HG02763 (cell line): ENCODE results near the gene TRPM8.

Experiments
- ATAC-seq: cut with Tn5 transposase; IDR thresholded peaks from one replicate; pipeline ENCODE4 v1.9.1; 2021; ENCODE audit warnings: mild to moderate bottlenecking, moderate library complexity; ENCODE audit not compliant: unreplicated experiment

The TRPM8 gene

DNA sequence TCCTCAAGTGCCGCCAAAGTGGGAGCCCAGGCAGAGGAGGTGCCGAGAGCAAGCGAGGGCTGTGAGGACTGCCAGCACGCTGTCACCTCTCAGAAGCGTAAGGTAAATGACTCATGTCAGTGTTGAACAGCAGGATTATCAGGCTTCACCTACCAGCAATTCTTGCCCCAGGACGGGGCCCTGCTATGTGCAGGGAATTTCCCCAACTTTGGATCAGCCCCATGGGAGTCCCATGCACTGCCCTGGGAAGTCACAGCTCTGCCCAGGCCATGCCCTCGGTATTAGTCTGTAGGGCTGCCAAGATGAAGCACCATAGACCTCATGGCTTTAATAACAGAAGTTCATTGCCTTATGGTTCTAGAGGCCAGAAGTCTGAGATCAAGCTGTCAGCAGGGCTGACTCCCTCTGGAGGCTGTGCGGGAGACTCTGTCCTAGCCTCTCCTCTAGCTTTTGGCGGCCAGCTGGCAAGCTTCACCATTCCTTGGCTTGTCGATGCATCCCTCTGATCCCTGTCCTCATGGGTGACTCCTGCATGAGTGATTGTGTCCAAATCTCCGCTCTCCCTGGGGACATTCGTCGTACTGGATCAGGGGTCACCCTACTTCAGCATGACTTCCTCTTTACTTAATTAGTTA is 55.9 kb downstream of the TRPM8 start:
- no peak for ATAC-seq

DNA sequence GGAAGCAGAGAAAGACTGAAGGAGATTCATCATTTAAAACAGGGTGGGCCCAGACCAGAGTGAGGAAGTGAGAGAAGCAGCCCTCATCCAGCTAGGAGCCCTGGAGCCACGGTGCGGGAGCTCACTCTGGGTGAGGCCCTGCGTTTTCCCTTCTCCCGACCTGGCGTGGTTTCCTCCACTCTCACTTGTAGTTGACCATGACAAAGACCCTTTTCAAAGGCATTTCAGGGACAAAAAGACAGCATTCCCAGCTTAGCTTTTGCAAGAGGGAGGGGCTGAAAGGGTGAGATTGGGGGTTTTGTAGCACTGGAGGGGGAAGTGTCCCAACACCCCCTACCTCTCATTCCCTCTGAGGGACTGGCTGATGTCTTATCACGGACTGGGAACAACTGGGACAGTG is 56.6 kb downstream of the TRPM8 start:
- no peak for ATAC-seq

- no peak for ATAC-seq
These were observed 57.4 kb downstream of the TRPM8 start for GRCh38 chr2:233974530-233975071.

GRCh38 chr2:233976087-233976486 is 58.9 kb downstream of the TRPM8 start:
- ATAC-seq = no peak

DNA sequence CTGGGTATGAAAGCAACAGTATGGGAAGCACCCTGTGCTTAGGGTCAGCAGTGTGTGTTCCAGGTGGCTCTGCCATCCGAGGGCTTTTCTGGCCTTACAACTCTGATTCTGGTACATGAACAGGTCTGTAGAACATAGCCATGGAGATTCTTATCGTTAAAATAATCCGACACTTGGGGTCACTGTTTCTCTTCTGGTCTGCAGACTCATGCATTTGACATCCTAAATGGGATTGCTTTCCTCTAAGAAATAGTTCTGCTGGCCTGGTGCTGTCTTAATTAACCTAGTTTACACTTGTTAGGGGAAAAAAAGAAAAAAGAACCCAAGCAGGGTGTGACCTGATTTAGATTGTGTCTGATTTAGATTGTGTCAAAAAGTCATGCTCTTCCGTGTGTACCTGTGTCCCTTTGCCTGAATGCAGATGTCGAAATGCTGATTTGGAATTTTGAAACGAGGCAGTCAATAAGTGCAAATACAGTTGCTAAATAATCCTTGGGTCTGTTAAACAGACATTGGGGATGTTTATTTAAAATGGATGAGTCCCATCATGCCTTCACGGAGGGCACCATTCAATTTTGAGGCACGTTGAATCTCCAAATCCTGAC is 59.6 kb downstream of the TRPM8 start:
- ATAC-seq = no peak

DNA sequence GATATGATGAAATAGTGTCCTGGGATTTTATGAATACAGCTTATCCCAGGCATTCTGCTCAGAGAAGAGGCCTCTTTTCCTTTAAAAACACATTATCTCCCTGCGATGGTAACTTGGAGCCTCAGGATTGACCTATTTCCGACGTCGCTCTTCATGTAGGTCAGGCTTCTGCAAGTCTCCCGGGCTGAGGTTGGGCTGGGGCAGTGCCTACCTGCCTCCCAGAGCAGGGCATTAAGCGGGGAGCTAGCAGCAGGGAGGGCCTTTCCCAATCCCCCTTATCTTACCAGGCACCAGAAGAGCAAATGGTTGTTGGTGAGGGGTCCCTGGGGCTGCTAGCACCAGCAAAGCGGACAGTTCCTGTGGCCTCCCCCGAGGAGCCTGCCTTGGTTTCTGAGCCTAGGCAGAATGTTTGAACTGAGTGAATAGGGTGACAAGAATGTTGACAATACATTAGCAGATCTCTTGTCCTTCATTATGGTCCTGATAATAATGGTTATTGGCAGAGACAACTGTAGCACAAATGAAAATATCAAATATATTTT is 60.2 kb downstream of the TRPM8 start:
- ATAC-seq = no peak

- no peak for ATAC-seq
These were observed 62.6 kb downstream of the TRPM8 start for GRCh38 chr2:233979748-233980147.

DNA sequence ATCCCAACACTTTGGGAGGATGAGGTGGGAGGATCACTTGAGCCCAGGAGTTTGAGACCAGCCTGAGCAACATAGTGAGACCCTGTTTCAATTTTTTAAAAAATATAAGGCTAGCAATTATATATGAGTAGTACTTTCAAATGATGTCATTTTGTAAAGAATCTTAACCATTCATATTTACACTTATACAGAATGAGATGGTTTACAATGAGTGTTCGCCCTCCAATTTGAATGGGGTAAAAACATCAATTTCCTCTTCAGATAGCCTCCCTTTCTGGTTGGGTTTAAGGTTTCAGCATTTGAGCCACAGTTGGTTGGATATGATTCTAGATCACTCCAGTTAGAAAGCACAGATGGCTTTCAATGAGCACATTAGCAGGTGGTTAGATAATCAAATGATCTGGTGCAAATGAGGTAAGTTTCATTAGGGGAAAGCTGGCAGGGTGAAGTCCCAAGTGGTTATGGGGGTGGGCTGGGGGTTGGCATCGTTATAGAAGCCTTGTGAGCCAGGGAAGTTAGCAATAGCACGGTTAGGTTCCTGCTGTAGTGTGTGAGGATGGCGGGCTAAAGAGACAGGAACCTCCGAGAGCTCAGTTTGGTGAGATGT is 63.9 kb downstream of the TRPM8 start:
- no peak for ATAC-seq

DNA sequence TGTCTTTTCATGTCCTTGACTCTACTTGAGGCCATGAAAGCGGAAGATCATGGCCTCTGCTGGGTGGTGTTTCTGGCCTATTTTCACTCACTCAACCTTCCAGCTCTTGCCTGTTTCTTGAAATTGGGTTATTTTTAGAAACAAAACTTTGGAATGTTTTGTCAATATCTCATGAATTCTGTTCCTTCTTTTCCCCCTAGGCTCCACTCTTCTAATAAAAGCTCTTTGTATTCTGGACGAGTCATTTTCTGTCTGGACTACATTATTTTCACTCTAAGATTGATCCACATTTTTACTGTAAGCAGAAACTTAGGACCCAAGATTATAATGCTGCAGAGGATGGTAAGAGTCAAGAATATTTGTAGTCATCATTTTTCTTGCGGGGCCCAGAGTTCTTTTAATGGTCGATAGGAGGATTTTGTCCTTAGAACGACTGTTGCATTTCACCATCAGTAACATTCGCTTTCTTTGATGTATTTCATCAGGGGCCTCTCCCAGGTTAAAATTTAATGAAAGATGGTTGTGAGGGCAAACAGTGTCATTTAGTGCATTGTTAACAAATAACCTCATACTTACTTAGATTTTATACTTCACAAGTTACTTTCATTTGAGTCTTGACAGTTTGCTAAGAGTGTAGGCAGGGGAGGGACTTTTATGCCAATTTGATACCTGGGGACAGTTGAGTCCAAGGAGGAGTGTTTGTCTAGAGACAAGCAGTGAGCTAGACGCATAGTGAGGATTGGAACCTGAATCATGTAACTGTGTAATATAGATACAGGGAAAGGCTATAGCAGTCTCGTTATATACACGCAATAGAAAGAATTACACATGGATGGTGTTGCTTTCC is 64.6 kb downstream of the TRPM8 start:
- ATAC-seq = no peak

DNA sequence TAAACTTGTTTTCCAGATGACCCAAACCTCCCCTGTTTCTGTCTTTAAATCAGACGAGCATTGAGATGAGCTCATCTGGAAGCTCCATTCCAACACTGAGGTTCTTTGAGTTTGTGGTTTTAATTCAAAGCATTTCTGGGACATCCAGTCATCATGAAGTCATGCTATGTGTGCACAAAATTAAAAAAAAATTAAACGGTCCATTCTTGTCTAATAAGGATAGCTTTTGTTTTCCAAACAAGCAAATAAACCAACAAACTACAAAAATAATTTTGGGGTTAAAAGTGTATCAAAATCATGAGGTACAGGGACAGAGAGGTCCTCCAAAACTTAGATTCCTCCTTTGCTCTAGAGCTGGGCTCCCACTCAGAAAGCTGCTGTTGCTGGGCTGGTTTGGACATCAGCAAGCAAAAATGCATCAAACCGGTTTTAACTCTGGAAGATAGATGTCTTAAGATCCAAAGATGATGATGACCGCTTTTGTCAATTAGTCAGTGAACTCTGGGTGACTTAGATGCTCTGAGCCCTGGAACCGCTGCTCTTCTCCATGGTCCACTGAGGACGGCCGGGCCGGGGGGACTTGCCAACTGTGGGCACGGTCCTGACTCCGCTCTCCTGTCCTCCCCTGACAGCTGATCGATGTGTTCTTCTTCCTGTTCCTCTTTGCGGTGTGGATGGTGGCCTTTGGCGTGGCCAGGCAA is 65.4 kb downstream of the TRPM8 start:
- no peak for ATAC-seq

DNA sequence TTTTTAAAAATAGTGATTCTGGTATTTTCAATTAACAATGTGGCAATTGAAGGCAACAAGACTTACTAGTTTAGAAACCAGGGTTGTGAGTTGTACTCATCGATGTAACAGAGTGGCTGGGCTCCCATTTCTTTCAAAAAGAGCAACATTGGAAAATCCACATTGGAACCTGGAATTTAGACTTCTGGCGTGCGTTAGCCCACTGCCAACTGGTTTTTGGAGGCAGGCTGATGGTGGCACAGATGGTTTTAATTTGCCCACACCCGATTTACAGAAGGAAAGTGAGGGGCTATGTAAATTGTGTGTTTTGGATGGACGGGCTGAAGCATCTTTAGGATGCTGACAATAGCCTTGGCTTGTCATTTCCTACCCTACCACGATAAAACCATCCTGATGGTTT is 66.3 kb downstream of the TRPM8 start:
- ATAC-seq = no peak

DNA sequence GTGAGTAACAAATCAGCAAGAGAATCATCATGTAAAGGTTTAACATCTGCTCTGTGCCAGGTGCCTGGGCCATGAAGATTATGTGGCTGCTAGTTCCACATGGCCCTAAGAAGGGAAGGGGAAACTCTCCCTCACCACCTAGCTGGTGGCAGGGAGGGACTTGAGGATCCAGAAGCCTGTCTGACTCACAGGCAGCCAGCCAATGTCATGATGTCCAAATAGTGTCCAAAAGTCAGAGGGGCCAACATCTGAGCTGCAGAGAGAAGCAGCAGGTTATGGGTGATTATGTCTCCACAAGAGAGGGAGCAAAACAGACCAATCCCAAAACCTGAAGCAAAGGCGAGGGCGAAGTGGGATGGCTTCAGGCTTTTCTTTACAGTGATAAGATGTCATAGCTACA is 71.4 kb downstream of the TRPM8 start:
- no peak for ATAC-seq

- no peak for ATAC-seq
These were observed 72.2 kb downstream of the TRPM8 start for GRCh38 chr2:233989221-233989858.

DNA sequence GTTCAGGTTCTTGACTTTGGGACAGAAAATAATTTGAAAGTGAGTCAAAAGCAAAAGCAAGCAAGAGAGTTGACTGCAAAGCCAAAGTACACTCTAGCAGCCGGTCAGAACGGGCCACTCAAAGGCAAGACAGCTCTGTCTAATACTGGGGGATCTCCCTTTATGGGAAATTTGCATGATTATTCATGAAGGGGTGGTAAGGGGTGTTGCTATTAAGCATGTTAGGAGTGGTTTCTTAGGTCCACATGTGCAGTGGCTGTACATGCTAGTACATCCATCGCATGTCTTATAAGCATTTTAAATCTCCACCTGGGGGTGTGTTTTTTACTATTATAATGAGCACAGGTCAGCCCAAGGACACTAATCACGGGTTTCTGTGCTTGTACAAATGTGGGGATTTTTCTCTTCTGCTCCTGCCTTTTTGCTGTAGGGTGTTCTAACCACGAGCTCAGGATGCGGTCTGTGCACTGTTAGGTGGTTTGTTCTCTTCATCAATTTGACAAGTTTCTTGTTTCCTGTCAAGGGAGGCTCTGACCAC is 73.2 kb downstream of the TRPM8 start:
- no peak for ATAC-seq

- ATAC-seq = no peak
These were observed 74.0 kb downstream of the TRPM8 start for GRCh38 chr2:233991196-233991595.

- no peak for ATAC-seq
These were observed 75.5 kb downstream of the TRPM8 start for GRCh38 chr2:233992513-233993217.

GRCh38 chr2:233993461-233993860 is 76.3 kb downstream of the TRPM8 start:
- no peak for ATAC-seq

DNA sequence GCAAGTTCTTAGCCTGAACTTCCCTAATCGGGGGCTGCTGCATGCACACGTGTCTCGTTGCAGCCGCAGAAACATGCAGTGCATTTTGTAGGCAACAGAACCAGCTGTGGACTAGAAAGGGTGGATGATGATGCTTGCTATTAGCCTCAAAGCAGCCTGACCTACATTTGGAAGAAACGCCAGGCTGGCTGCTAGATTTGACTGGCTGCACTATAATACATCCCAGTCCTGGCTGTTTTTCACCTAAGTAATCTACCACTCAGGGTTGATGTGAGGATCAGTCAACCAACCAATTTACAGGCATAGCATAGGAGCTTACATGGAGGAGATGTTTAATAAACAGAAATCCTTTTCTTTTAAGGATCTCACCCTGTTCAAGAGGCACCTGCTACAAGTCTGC is 77.0 kb downstream of the TRPM8 start:
- ATAC-seq = no peak

DNA sequence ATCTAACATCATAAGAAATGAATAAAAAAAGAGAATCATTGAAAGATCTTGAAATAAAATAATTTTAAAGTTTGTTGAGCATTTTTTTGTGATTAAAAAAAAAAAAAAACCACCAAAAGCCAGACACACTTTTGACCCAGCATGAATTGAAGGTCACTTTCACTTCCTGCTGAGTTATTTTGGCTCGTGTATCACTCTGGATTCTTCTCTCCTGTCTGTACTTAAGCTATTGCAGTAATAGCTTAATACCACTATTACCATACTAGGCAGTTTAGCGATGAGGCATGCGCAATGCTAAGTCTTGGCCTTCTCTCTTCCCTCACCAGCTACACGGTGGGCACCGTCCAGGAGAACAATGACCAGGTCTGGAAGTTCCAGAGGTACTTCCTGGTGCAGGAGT is 78.8 kb downstream of the TRPM8 start:
- ATAC-seq = no peak
